Activated B cell treated with CpG ODN at 0.5 μM for 24 hours (primary cell): Measurements from ENCODE around the gene VSTM2B. TPM values are rescaled to one million over a fixed set of nuclear protein-coding genes. Genes with fewer than 3 reads are reported as not detected.

ENCODE experiments used
- ATAC-seq: fragments of 200-7000 bp; cut with Tn5 transposase; one replicate; pipeline ENCODE4 v1.10.0; 2021; ENCODE audit warnings: low read depth, mild to moderate bottlenecking, moderate library complexity
- CTCF ChIA-PET: fragments of 350-600 bp; sonication (Branson Sonifier 250); formaldehyde crosslinking; loops from one replicate; lab custom pipeline; 2021; ENCODE audit warnings: antibody characterized with exemption; lab: Charles Lee
- POLR2A ChIA-PET: fragments of 350-600 bp; sonication (Branson Sonifier 250); formaldehyde crosslinking; loops from one replicate; lab custom pipeline; 2021; ENCODE audit warnings: antibody characterized with exemption; lab: Charles Lee
- DNase-seq: peaks from one replicate; pipeline ENCODE4 v3.0.0; 2022
- H3K27ac Mint-ChIP-seq: one replicate; pipeline ENCODE4 v1.8.0; 2020; ENCODE audit warnings: mixed read lengths
- H3K27me3 Mint-ChIP-seq: one replicate; pipeline ENCODE4 v1.8.0; 2021; ENCODE audit warnings: mixed read lengths
- H3K36me3 Mint-ChIP-seq: one replicate; pipeline ENCODE4 v1.8.0; 2021; ENCODE audit warnings: low read depth, mixed read lengths
- H3K4me1 Mint-ChIP-seq: one replicate; pipeline ENCODE4 v1.8.0; 2021; ENCODE audit warnings: mixed read lengths
- H3K4me3 Mint-ChIP-seq: one replicate; pipeline ENCODE4 v1.8.0; 2020; ENCODE audit warnings: mild to moderate bottlenecking, mixed read lengths
- H3K9me3 Mint-ChIP-seq: one replicate; pipeline ENCODE4 v1.8.0; 2020; ENCODE audit warnings: mixed read lengths
- CTCF ChIP-seq: fragments of 200-600 bp; IDR thresholded peaks from one replicate; pipeline ENCODE4 v1.8.0; 2022; ENCODE audit warnings: antibody characterized with exemption, mild to moderate bottlenecking
- intact Hi-C: fragments of 100-400 bp; cut with micrococcal nuclease; formaldehyde crosslinking; loops from one replicate; pipeline ENCODE4 v1.15.1; 2024
- total RNA-seq: library from RNA; stranded (reverse); gene quantifications from 2 replicates; pipeline ENCODE4 v1.2.3, GENCODE V29; 2022

Gene VSTM2B
- total RNA-seq, 1 donor from 2014 or later: not detected

DNA sequence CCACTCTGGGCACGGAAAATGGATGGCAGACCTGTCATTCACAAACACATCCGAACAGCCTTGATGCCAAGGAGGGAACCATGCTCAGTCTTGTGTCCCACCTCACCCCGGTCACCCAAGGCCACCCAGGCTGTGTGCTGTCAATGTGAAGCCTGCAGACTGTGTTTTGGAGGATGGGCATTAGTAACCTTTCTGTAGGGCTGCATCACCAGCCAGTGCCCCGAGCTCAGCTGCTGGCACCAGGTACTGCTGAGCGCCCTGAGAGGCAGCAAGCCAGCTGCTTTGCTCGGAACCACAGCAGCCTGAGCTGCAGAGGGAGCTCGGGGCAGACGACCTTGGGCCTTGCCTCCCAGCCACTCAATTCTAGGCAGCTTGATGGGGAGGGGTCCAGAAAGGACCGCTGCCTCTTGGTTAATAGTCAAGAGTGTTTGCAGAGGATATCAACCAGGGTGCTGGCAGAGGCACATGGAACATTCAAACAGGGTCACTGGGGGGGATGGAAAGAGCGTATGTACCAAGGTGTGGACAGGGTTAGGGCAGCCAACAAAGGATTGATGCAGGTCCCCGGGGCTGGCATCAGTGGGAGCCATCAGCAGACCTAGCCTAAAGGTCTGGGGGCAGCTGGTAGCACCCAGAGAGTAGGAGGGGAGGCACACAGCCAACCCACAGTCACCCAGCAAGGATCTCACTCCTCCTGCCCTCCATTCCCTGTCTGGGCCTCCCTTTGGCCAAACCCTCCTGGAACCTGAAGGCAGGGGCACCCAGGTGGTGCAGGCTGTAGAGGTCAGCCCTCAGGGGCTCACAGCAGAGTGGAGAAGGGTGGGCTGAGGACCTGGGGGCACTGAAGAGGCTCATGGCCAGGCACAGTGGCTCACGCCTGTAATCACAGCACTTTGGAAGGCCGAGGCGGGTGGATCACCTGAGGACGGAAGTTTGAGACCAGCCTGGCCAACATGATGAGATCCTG lies 8.1 kb downstream of the VSTM2B start:
- no peak for DNase-seq
- ChIA-PET CTCF (no interaction called here), POLR2A (no interaction called here)
- intact Hi-C loops: no loop called here
- Mint-ChIP-seq H3K27ac (no peak overlapping the region), H3K4me1 (peaks cover 10% of the 10 kb centered on the region), H3K27me3 (peaks cover 31% of the 10 kb centered on the region), H3K36me3 (no peaks in the 10 kb centered on the region), H3K4me3 (no peak overlapping the region), H3K9me3 (no peaks in the 10 kb centered on the region)
- no peak for ATAC-seq
- TF ChIP-seq CTCF: no peak

DNA sequence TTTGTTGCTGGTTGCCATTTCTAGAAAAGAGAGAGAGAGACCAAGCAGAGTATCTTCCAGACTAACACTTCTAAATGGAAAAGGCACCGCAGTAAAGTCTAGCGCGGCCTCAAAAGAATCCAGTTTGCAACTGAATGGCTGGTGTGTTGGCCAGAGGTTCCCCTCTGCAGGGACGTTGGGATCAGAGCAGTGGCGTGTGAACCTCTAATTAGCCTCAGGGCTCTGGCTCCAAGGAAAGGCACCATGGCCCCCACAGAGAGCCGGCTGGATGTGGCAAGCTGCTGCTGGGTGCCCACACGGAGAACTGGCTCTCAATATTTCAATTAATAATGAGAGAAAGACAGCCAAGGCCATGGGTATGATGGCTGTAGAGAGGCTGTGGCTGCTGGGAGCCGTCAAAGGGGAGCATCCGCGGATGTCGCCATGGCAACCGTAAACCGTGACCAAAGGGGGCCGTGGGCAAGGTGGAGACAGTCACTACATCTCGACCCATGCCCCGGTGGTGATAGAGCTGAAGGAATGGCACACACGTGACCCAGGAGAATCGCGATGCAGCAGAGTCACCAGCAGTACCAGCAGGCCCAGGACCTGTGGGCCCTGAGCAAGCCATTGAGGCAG lies 9.5 kb downstream of the VSTM2B start:
- ATAC-seq (no peak), DNase-seq (no peak)
- Mint-ChIP-seq H3K4me3 (no peak overlapping the region), H3K27me3 (peaks cover 22% of the 10 kb centered on the region), H3K27ac (no peak overlapping the region), H3K9me3 (no peaks in the 10 kb centered on the region), H3K36me3 (no peaks in the 10 kb centered on the region), H3K4me1 (peaks cover 3% of the 10 kb centered on the region)
- no peak for TF ChIP-seq CTCF
- ChIA-PET POLR2A (no interaction called here), CTCF (no interaction called here)
- intact Hi-C loops: no loop called here

- H3K9me3 Mint-ChIP-seq: no peaks in the 10 kb centered on the region
- H3K27ac Mint-ChIP-seq: no peak overlapping the region
- POLR2A ChIA-PET: no interaction called here
- no peaks in the 10 kb centered on the region for H3K36me3 Mint-ChIP-seq
- peaks cover 17% of the 10 kb centered on the region for H3K27me3 Mint-ChIP-seq
- intact Hi-C loops: no loop called here
- CTCF ChIA-PET: no interaction called here
- no peak overlapping the region for H3K4me3 Mint-ChIP-seq
- no peaks in the 10 kb centered on the region for H3K4me1 Mint-ChIP-seq
- ATAC-seq (no peak), DNase-seq (no peak)
- TF ChIP-seq CTCF: no peak
Observed at GRCh38 chr19:29535984-29536508, 10.3 kb downstream of the VSTM2B start.

DNA sequence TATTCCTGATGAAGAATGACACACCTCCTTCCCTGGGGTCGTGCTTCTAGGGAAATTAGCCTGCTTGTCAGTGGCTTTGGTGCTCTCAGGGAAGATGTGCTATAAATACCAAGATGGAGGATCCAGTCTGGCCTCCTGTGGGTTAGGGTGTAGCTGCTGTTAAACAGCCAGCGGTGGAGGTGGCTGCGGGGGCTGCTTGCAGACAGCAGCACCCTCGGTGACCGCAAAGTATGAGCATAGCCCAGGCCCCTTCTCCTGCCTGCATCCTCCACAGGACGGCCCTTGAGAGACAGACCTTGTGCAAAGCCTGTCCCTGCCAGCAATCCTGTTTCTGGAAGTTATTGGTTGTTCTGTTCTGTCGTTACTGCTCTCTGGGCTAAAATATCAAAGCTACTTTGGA lies 11.4 kb downstream of the VSTM2B start:
- Mint-ChIP-seq H3K27me3 (peaks cover 12% of the 10 kb centered on the region), H3K9me3 (no peaks in the 10 kb centered on the region), H3K36me3 (no peaks in the 10 kb centered on the region), H3K27ac (no peak overlapping the region), H3K4me1 (no peaks in the 10 kb centered on the region), H3K4me3 (no peak overlapping the region)
- TF ChIP-seq CTCF: no peak
- intact Hi-C loops: no loop called here
- DNase-seq (no peak), ATAC-seq (no peak)
- ChIA-PET POLR2A (no interaction called here), CTCF (no interaction called here)

DNA sequence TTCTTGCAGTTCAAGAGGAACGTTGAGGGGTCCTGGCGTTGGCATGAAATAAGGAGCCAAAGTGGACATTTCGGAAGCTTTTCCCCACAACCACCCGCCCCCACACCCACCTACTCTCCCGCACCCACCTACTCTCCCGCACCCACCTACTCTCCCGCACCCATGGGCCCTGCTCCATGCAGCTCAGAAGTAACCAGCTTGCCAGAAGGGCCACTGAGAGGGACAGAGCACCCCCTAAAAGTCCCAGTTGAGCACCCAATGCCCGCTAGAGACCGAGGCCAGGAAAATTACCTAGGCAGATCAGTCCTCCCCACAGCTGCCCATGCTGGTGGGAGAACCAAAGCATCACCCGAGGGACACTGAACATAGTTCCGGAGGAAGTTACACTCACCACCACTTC lies 11.8 kb downstream of the VSTM2B start:
- no peak overlapping the region for H3K27ac Mint-ChIP-seq
- intact Hi-C loops: no loop called here
- no peaks in the 10 kb centered on the region for H3K9me3 Mint-ChIP-seq
- H3K4me1 Mint-ChIP-seq: no peaks in the 10 kb centered on the region
- no peak for TF ChIP-seq CTCF
- CTCF ChIA-PET: no interaction called here
- no peak overlapping the region for H3K4me3 Mint-ChIP-seq
- no peak for DNase-seq
- H3K27me3 Mint-ChIP-seq: peaks cover 8% of the 10 kb centered on the region
- no peak for ATAC-seq
- no peaks in the 10 kb centered on the region for H3K36me3 Mint-ChIP-seq
- POLR2A ChIA-PET: no interaction called here
